ENCODE results near the gene THRA. TPM values are rescaled to one million over a fixed set of nuclear protein-coding genes. Genes with fewer than 3 reads are reported as not detected.

The THRA gene
- total RNA-seq, 1 donor from 2014 or later = 13.6 TPM

DNA sequence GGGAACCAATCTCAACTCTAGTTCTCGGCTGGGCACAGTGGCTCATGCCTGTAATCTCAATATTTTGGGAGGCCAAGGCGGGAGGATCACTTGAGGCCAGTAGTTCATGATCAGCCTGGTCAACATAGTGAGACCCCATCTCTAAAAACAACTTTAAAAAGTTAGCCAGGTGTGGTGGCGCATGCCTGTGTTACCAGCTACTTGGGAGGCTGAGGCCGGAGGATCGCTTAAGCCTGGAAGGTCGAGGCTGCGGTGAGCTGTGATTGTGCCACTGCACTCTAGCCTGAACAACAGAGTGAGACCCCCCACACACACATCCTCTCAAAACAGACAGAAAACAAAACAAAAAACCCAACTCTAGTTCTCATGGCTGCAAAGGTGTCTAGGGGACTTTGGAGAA is 4.9 kb downstream of the THRA start:
- DNase-seq (ENCODE audit: low spot score) = no peak
- H3K27ac Mint-ChIP-seq (ENCODE audit: unreplicated experiment) = peak overlapping the region; percentile 3
- H3K4me3 Mint-ChIP-seq (ENCODE audit: unreplicated experiment) = no peak overlapping the region
- H3K9me3 Mint-ChIP-seq (ENCODE audit: unreplicated experiment) = no peaks in the 10 kb centered on the region
- peaks cover 46% of the 10 kb centered on the region for H3K4me1 Mint-ChIP-seq (ENCODE audit: unreplicated experiment)
- no peaks in the 10 kb centered on the region for H3K36me3 Mint-ChIP-seq (ENCODE audit: low read depth, unreplicated experiment)
- TF ChIP-seq, protein P1, sequence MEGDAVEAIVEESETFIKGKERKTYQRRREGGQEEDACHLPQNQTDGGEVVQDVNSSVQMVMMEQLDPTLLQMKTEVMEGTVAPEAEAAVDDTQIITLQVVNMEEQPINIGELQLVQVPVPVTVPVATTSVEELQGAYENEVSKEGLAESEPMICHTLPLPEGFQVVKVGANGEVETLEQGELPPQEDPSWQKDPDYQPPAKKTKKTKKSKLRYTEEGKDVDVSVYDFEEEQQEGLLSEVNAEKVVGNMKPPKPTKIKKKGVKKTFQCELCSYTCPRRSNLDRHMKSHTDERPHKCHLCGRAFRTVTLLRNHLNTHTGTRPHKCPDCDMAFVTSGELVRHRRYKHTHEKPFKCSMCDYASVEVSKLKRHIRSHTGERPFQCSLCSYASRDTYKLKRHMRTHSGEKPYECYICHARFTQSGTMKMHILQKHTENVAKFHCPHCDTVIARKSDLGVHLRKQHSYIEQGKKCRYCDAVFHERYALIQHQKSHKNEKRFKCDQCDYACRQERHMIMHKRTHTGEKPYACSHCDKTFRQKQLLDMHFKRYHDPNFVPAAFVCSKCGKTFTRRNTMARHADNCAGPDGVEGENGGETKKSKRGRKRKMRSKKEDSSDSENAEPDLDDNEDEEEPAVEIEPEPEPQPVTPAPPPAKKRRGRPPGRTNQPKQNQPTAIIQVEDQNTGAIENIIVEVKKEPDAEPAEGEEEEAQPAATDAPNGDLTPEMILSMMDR (IDR thresholded peaks at IDR 0.05; ENCODE audit: unreplicated experiment) = no peak
- peaks cover 9% of the 10 kb centered on the region for H3K27me3 Mint-ChIP-seq (ENCODE audit: unreplicated experiment)

DNA sequence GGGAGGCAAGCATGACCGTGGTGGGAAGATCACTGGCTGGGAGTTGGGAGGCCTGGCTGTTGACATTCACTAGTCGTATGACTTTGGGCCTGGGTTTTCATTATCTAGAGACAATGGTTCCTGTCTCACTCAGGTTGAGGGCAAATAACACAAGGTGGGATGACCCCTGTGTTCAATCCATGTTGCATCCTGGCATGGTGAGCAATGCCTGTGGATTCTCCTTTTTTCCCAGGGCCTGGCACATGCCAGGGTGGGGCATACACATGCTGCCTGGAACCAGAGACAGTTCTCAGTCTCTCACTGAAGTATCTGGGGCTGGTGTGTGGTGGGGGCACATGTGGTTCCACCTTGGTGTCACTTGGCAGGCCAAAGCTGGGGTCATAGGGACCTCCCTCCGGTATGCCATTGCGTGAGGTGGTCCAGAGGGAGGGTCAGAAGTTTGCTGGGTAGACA is 5.4 kb downstream of the THRA start:
- H3K4me3 Mint-ChIP-seq (ENCODE audit: unreplicated experiment) = no peak overlapping the region
- H3K36me3 Mint-ChIP-seq (ENCODE audit: low read depth, unreplicated experiment) = no peaks in the 10 kb centered on the region
- peaks cover 46% of the 10 kb centered on the region for H3K4me1 Mint-ChIP-seq (ENCODE audit: unreplicated experiment)
- peaks cover 9% of the 10 kb centered on the region for H3K27me3 Mint-ChIP-seq (ENCODE audit: unreplicated experiment)
- no peak for DNase-seq (ENCODE audit: low spot score)
- H3K27ac Mint-ChIP-seq (ENCODE audit: unreplicated experiment) = peak overlapping the region; percentile 3
- TF ChIP-seq, protein P1 (IDR thresholded peaks at IDR 0.05; ENCODE audit: unreplicated experiment) = no peak
- no peaks in the 10 kb centered on the region for H3K9me3 Mint-ChIP-seq (ENCODE audit: unreplicated experiment)

DNA sequence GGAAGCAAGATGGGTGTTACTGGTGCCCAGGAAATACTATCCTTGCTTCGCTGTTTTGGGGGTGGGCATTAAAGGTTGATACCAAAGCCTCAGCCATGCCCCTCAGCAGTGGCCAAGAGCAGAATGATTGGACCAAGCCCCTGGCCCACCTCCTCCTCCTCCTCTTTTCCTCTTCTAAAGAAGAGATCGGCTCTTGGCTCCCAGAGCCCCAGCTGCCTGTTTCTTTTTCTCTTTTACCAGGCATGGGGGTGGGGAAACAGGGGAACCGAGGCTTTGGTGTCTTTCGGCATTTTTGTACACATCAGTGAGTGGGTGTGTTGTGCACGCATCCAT is 5.8 kb downstream of the THRA start:
- no peak for DNase-seq (ENCODE audit: low spot score)
- Mint-ChIP-seq H3K4me3 (ENCODE audit: unreplicated experiment) (no peak overlapping the region), H3K27me3 (ENCODE audit: unreplicated experiment) (peaks cover 9% of the 10 kb centered on the region), H3K27ac (ENCODE audit: unreplicated experiment) (no peak overlapping the region), H3K9me3 (ENCODE audit: unreplicated experiment) (no peaks in the 10 kb centered on the region), H3K36me3 (ENCODE audit: low read depth, unreplicated experiment) (peaks cover 3% of the 10 kb centered on the region), H3K4me1 (ENCODE audit: unreplicated experiment) (peaks cover 47% of the 10 kb centered on the region)
- TF ChIP-seq, protein P1 (IDR thresholded peaks at IDR 0.05; ENCODE audit: unreplicated experiment) = no peak

DNA sequence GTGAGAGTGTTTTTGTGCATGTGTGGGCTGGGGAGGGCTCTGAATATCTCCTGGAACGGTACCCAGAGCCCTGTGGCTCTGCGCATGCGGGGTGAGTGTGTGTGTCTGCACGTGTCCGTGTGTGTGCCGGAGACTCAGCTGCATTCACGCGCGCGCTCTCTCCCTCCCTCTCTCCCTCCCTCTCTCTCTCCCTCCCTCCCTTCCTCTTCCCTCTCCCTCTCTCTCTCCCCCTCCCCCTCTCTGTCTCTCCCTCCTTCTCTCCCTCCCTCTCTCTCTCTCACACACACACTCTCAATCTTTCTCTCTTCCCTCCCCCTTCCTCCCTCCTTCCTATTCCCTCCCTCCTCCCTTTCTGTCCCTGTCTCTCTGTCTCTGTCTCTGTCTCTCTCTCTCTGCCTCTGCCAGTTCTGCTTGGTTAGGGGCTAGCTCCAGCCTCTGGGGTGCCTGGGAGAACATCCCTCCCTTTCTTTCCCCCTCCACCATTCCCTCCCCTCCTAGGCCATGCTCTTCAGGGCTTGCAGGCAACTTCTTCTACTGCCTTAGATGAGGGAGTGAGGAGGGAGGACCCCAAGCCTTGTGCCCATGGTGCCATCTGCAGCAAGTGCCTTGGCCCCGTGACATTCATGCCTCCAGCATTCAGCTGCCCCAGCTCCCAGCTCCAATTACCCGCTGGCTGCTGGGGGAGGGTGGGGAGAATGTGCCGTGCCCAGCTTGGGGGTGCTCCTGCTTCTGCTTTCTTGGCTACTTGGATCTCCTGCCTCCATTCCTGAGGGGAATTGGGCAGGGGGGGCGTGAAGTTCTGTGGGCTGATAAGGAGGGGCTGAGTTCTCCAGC is 6.4 kb downstream of the THRA start:
- TF ChIP-seq, protein P1 (IDR thresholded peaks at IDR 0.05; ENCODE audit: unreplicated experiment) = no peak
- DNase-seq (ENCODE audit: low spot score) = no peak
- Mint-ChIP-seq H3K9me3 (ENCODE audit: unreplicated experiment) (no peaks in the 10 kb centered on the region), H3K36me3 (ENCODE audit: low read depth, unreplicated experiment) (peaks cover 7% of the 10 kb centered on the region), H3K27me3 (ENCODE audit: unreplicated experiment) (peaks cover 12% of the 10 kb centered on the region), H3K4me1 (ENCODE audit: unreplicated experiment) (peaks cover 44% of the 10 kb centered on the region), H3K27ac (ENCODE audit: unreplicated experiment) (no peak overlapping the region), H3K4me3 (ENCODE audit: unreplicated experiment) (no peak overlapping the region)

Measured in endothelial cell (in vitro differentiated cells).